ENCODE results near the gene STX2.

GRCh38 chr12:130879781-130880389, 40.8 kb upstream of the STX2 start:
- TF ChIP-seq CTCF (IDR thresholded peaks at IDR 0.05) (no peak), POLR2A (IDR thresholded peaks at IDR 0.05) (no peak)
